GM21528 (cell line): ENCODE measurements around the gene ADAMTSL1.

ENCODE experiments used
- ATAC-seq: cut with Tn5 transposase; IDR thresholded peaks from one replicate; pipeline ENCODE4 v1.9.1; 2021; ENCODE audit warnings: mild to moderate bottlenecking, moderate library complexity; ENCODE audit not compliant: unreplicated experiment, low FRiP score

The ADAMTSL1 gene, protein sequence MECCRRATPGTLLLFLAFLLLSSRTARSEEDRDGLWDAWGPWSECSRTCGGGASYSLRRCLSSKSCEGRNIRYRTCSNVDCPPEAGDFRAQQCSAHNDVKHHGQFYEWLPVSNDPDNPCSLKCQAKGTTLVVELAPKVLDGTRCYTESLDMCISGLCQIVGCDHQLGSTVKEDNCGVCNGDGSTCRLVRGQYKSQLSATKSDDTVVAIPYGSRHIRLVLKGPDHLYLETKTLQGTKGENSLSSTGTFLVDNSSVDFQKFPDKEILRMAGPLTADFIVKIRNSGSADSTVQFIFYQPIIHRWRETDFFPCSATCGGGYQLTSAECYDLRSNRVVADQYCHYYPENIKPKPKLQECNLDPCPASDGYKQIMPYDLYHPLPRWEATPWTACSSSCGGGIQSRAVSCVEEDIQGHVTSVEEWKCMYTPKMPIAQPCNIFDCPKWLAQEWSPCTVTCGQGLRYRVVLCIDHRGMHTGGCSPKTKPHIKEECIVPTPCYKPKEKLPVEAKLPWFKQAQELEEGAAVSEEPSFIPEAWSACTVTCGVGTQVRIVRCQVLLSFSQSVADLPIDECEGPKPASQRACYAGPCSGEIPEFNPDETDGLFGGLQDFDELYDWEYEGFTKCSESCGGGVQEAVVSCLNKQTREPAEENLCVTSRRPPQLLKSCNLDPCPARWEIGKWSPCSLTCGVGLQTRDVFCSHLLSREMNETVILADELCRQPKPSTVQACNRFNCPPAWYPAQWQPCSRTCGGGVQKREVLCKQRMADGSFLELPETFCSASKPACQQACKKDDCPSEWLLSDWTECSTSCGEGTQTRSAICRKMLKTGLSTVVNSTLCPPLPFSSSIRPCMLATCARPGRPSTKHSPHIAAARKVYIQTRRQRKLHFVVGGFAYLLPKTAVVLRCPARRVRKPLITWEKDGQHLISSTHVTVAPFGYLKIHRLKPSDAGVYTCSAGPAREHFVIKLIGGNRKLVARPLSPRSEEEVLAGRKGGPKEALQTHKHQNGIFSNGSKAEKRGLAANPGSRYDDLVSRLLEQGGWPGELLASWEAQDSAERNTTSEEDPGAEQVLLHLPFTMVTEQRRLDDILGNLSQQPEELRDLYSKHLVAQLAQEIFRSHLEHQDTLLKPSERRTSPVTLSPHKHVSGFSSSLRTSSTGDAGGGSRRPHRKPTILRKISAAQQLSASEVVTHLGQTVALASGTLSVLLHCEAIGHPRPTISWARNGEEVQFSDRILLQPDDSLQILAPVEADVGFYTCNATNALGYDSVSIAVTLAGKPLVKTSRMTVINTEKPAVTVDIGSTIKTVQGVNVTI (N-terminal part only)

DNA sequence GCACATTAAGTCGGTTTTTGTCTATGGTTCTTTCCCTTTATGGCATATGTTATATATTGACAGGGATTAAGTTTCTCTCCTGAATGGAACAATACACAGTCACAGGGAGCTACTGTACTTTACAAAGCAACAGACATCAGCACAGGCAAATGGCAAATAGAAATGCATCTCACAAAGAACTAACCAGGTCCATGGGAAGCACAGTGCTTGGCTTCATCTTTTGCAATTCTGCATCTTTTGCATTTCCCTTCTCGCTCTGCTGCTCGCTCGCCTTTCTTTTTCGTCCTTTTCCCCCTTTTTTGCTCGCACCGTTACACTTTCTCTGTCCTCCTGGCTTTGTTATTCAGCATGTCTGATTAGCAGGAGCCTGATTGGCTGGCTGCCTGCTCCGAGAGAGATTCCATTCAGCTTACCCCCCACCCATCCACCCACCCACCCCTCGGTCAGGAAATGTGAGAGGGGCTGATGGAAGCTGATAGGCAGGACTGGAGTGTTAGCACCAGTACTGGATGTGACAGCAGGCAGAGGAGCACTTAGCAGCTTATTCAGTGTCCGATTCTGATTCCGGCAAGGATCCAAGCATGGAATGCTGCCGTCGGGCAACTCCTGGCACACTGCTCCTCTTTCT lies at the start of gene ADAMTSL1:
TSS of gene ADAMTSL1 (plus strand) at position 502 of the 628 bp plus-strand sequence. CDS start at position 582, 80 bp downstream.
- no peak for ATAC-seq

DNA sequence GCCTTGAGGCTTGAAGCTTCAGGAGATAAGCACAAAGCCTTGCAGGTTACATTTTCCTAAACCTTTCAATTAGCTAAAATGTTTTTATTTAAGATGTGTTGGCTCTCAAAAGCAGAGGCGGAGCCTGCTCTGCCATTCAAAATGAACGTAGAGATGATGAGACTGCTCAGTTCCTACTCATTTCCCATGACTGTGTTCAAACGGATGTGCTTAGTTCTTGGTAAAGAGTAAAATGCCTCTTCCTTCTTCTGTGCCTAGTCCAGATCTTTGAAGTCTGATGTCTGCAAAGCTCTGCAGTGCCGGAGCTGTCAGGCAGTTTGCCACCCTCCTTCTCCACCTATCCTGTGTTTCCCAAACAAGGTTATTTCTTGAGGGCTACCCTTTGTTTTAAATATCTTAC lies 46.3 kb upstream of the ADAMTSL1 start:
- no peak for ATAC-seq

DNA sequence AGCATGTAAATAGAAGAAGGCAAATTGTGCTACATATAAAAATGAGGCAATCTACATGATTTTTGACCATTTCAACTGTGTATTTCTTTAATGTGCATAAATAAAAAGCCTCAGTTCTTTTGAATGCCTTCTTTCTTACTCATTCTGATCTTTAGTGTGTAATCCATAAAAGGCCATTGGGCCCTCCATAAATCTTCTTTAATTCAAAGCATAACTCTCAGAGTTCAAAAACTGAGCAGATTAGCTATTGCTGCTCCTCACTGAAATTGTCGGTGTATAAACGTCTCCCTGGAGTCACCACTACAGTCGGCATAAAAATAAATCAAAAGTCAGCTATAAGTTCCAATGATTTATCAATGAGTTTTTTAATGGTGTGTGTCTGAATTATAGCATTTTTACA lies 45.3 kb upstream of the ADAMTSL1 start:
- ATAC-seq = no peak

DNA sequence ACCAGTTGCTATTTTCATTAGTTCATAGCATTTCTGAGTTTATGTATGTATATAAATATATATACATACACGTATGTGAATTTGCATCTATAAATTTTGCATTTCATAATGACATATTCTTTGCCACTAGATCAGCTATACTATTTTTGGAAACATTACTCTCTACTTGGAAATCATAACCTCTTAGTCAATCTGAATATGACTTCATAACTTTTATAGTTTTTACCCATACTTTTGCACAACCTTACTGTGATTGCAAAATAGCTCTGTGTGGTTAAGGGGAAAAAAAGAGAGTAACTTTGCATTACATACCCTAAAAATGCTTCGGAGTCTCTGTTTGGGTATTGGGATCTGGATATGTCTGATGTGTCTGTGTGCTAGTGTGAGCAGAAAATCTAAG lies 44.9 kb upstream of the ADAMTSL1 start:
- no peak for ATAC-seq

DNA sequence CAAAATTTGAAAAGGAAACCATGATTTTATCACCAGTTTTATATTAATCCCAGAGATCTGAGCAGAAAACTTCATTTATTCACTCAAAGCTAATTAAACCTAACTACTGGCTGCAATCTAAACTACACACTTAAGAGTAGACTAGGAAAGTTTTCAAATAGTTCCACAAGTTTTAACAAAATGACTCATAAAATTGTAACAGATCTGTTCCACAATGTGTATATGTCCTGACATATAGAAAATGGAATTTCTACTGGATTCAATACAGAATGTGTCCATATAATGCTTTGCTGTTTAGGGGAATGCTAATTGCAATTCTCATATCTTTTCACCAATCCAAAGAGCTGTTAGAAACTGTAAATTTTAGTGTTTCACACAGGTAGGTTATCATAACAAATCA lies 40.3 kb upstream of the ADAMTSL1 start:
- no peak for ATAC-seq

DNA sequence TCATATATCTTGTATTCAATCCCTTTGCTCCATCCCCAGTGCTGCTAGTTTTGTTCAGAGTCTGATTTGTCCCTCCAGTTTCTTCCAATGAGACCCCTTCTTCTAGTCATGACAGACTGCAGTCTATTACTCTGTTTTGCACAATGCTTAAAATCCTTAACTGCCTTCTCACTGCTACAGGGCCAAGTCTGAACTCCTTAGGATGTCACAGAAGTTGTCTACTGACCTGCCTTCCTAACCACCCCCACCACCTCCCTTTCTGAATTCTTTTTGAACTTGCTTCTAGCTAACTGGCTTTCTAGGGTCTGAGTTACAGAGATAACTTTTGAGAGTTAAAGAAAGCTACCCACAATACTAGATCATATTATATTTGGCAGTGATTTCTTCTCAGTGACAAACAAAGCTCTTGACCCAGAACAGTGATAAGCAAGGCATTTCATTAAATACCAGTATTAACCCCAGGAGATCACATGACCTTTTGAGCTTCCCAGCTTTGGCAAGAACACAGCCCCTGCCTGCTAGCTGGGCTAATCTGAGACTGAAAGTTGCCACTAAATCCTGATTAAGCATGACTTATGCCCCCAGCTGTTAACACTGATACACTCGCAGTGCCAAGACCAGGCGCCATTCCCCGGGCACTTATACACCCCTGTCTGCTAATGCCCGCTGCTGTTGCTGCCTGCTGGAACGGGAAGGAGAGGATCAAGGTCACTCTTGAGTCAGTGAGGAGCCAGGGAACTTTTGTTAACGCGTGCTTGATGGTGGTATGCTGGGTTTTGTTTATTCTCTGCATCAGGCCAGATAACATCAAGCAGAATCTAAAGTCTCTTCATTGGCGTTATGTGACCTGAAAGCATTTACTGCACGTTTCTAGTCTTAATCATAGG lies 36.4 kb upstream of the ADAMTSL1 start:
- ATAC-seq = no peak

DNA sequence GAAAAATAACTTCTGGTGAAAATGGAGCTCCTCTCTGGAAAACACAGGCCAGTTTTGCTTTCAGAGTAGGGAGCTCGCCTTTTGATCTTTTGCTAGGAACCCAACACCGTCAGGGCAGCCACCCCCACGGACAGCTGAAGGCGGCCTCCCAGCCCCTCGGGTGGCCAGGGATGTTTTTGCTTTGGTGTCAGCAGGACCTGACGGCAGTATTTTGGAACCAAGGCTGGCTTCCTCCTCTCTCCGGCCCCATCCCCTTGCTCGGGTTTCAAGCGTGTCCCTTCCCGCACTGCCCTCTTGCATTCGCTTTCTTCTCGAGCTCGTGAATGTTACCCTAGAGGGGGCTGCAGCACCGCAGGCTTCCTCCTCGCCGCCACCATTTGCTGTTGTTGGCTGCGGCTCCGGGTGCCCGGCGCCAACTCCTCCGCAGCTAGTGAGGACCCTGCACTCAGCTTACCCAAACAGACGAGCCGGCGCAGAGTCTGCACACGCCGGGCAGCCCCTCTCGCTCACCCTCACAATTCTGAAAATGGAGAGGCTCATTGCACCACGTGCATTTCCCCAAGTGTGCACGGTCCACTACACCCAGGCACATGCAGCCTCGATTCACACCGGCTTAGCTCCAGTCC lies 35.5 kb upstream of the ADAMTSL1 start:
- ATAC-seq = no peak

DNA sequence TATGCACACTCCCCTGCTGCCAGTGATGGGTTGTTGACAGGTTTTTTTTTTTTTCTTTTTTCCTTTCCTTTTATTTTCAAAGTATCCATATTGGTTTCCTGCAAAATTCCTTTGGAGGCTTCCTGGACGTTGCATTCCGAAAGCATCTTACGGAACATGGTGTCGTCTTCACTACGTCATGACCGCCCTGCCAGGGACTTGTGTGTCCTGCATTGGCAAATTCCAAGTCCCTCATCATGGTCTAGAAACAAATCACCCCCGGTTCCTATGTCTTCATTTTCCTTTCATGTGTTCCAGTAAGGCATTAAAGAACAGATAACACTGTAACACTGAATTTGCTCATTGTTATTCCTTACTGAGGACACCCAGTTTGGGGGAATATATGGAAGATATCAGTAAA lies 35.0 kb upstream of the ADAMTSL1 start:
- no peak for ATAC-seq

DNA sequence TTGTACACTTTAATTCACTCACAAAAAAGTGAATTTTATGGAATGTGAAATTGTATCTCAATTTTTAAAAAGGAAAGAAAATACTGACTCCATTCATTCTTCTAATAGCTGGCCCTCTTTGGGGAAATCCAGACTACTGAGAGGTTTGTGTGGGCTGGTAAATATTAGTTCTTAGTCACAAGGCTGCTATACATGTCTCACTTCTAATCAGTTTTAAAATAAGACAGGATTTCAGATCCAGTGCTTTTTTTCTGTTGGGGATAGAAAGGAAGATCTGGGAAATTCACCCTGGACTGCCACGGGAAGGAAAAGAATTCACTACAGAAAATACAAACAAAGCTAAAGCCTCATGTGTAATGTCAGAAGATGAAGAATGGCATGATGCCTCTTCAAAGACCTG lies 32.7 kb upstream of the ADAMTSL1 start:
- no peak for ATAC-seq

DNA sequence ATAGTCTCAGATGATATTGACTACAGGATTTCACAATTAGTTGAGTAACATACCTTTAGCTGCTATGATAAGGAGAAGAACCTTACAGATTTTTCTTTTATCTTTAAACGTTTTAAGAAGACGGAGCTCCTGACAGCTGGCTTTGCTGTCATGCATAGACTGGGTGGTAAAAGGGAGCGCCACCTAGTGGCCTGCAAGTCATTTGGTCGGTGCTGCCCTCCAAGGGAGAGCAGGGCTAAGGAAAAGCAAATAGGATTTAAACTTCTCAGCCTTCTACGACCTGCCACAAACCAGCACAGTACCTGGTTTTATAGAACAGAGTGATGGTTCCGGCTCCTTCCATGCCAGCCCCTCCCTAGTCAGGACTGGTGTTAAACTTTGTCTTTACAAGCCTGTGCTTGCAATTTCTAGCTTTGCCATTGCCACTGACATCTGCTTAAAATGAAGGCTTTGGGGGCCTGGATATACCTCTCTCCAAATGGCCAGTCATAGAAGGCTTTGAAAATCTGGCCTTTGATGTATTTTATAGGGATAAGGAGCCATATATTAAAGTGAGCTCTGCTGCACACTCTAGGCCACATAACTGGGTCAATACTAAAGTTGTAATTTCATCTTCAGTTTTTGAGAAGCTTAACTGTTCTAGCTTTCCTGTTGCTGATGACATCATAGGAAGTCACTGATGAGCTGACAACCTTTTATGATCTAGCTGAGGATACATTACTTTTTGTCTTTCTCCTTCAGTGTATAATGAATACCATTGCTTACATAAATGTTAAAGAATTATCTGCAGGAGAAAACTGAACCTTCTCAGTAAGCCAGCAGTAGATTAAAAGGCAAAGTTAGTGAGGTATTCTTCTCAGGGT lies 31.1 kb upstream of the ADAMTSL1 start:
- ATAC-seq = peak; percentile 97

DNA sequence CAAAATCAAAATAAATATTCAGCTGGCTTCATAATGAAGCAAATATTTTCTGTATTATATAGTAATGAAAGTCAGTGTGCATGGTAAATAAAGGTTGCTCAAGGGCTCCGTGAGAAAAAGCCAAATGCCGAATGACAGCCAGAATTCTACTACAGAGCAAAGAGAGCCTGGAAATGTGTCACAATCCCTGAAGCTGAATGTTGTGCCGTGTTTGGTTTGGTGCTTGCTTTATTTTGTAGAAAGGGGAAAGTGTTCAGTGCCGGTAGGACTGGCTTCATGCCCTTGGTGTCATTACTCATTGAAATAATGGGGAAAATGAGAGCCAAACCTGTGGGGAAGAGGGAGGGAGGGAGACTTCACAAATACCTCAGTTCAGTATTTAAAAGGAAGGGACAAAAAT lies 26.8 kb upstream of the ADAMTSL1 start:
- no peak for ATAC-seq

DNA sequence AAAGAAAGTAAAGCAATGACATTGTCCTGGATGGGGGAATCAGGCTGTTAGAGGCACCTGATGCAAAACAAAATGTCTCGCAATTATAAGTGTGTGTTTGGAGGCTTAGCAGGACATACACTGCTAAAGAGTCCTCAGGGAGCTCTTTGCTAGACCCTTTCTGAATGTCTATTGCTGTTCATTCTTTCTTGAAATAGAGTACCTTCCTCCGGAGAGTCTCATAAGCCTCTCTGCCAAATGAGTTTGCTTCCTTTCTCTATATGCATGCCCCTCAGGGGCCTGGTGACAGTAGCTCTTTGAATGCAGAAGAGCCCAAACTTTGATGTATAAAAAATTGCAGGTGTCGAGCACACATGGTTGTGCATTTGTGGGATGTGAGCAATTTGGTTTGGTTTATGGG lies 26.4 kb upstream of the ADAMTSL1 start:
- no peak for ATAC-seq

DNA sequence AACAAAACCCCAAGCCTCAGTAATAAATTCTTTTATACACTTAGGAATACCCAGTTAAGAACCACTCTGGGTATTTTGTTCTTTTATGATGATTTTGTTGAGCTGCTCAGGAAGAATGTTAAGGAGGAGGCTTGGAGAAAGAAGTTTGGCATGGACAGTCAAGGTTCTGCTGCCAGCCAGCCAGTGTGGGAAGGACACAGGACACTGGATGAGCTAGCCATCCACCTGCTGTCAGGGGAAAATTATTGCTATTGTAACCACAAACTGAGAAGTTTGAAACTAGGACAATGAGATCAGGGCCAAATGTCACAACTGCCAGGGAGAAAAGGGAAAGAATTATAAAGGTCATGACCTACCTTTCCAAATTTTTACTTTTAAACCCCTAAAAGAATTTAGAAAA lies 25.9 kb upstream of the ADAMTSL1 start:
- no peak for ATAC-seq

DNA sequence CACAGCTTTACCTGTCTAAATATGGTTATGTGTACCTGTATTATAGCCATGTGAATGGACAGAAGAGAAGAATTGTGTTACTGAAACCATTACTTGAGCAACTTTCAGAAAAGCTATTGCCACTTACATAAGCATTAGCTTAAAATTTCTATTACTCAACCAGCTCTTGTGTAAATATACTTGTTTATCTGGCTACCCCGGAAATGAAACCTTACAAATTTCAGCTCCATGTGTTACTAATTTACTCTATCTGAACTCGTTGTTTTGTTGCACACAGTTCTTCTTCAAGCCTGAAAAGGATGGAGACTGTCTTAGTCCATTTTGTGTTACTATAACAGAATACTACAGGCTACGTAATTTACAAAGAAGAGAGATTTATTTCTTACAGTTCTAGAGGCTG lies 22.5 kb upstream of the ADAMTSL1 start:
- no peak for ATAC-seq

DNA sequence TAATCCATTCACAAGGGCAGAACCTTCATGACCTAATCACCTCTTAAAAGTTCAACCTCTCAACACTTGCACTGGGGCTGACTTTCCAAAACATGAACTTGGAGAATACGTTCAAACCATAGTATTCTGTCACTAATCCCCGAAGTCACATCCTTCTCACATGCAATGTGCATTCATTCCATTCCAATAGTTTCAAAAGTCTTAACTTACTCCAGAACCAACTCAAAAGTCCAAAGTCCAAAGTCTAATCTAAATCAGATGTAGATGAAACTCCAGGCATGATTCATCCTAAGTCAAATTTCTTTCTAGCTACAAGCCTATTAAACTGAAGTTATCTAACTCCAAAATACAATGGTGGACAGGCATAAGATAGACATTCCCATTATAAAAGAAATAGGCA lies 21.7 kb upstream of the ADAMTSL1 start:
- no peak for ATAC-seq

DNA sequence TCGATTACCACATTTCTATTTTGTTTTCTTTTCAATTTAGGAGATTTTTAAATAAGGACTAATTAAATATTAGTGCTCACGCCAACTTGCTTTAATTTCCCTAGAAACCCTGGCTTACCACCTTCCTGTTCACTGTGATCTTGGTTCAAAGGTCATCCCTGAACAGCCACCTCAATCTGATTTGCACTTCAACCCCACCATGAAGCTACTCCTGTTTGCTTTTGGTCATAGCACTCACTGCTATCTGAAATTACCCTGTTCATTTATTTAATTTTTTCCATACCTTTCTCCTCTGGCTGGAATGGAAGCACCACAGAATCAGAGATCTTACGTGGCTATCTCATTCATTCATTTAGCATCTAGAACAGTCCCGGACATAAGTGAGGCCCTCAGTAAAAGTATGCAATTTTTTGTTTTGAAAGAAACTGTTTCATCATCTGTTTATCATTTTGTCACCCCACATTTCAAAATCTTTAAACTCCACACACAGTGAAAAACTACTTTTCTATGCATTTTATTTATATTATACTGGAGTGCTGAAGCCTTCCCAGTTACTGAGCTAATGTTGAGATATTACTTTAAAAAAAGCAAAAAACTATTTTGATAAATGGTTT lies 17.2 kb upstream of the ADAMTSL1 start:
- no peak for ATAC-seq

DNA sequence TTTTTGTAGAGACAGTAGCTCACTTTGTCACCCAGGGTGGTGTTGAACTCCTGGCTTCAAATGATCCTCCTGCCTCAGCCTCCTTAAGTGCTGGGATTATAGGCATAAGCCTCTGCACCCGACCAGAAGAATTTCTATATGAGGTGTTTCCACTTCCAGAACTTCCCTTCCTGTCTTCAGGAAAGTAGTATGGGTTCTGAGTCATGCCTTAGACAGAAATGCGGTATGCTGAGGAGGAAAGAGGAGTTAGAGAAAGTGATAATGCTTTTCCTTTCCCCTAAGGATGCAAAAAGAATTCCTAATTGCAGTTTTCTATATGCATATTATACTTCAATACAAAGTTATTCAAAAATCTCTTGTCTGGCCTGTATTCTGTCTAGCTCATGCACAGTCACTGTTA lies 16.4 kb upstream of the ADAMTSL1 start:
- ATAC-seq = no peak
